ENCODE data around the gene GRIA1.

Gene GRIA1

DNA sequence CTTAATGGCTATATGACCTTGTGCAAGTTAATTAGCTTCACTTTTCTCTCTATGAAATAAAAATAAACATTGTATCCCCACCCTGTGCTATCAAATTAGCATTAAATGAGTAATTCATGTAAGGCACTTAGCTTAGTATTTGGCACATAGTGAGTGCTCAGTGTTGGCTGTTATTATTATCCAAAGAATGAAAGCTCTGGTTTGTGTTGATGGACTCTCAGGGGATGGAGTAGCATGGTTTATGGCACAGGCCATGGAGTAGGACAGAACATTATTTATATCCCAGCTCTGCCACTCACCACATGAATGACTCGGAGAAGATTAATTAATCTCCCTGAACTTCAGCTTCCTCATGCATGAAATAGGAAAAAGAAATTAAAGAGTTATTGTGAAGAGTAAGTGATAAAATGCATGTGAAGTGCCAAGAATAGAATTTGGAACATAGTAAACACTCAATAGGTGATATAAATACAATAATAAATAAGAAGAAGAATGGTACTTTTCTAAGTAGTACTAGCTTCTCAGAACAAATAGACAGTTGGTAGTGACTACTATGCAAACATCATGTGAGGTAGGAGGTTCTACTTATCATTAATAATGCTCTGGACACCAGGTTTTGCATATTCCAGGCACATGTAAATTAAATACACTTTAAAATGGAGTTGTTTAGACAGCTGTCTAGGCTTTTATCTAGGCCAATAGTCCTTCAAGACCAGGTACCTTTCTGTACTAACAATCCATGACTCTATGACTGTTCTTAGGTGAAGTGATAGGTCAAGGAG is 146.4 kb downstream of the GRIA1 start:
- Histone ChIP-seq H3K79me2 (ENCODE audit: control insufficient read depth, insufficient read depth, low read length) (no peaks in the 10 kb centered on the region), H4K5ac (ENCODE audit: low read length) (no peak overlapping the region), H2BK5ac (ENCODE audit: low read length) (no peak overlapping the region), H3K9ac (ENCODE audit: low read length) (no peak overlapping the region), H4K8ac (ENCODE audit: low read depth, low read length) (no peak overlapping the region), H3K4me2 (ENCODE audit: low read length) (no peak overlapping the region), H2AK5ac (ENCODE audit: low read length) (no peak overlapping the region), H2BK120ac (ENCODE audit: low read depth, low read length) (no peak overlapping the region), H3K27ac (ENCODE audit: low read depth, low read length) (no peak overlapping the region), H3K23ac (ENCODE audit: low read length) (no peak overlapping the region), H3K56ac (ENCODE audit: low read length) (no peak overlapping the region), H3K36me3 (ENCODE audit: control insufficient read depth, insufficient read depth, low read length) (no peaks in the 10 kb centered on the region), H2BK15ac (replicated peaks; ENCODE audit: low read depth) (no peak overlapping the region), H3K4me3 (ENCODE audit: low read length) (no peak overlapping the region), H3K27me3 (ENCODE audit: insufficient read depth, low read length, poor library complexity) (no peaks in the 10 kb centered on the region), H3K79me1 (ENCODE audit: low read length) (no peaks in the 10 kb centered on the region), H3K18ac (ENCODE audit: low read length) (no peak overlapping the region), H3K4me1 (ENCODE audit: control insufficient read depth, low read depth, low read length) (peaks cover 5% of the 10 kb centered on the region), H3K4ac (ENCODE audit: low read depth, low read length) (no peak overlapping the region)
- no peak for DNase-seq
- no CpG with 5 or more reads among the region's 1 CpG for WGBS (ENCODE audit: extremely low coverage, insufficient coverage, low lambda C conversion rate)

DNA sequence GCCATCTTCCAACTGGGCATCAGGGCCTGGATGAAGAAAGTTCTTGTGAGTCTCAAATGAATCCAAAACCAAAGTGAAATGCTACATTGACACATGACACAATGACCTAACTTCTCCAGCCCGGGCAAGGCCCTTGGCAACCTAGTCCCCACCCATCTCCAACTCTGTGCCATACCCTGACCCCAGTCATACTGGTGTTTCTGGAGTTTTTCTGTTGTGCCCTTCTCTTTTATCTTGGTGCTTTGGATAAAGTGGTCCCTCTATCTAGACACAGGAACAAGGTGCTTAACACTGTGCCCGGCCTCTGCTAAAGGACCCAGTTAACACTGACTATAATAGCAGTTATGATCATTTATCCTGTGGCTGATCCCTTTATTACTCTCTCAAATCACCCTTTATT is 149.8 kb downstream of the GRIA1 start:
- H4K8ac ChIP-seq (ENCODE audit: low read depth, low read length), result no peak overlapping the region
- no CpG with 5 or more reads among the region's 2 CpGs for WGBS (ENCODE audit: extremely low coverage, insufficient coverage, low lambda C conversion rate)
- H2AK5ac ChIP-seq (ENCODE audit: low read length), result no peak overlapping the region
- no peaks in the 10 kb centered on the region for H3K36me3 ChIP-seq (ENCODE audit: control insufficient read depth, insufficient read depth, low read length)
- no peak overlapping the region for H3K4me2 ChIP-seq (ENCODE audit: low read length)
- no peak overlapping the region for H3K18ac ChIP-seq (ENCODE audit: low read length)
- no peak overlapping the region for H2BK5ac ChIP-seq (ENCODE audit: low read length)
- no peak overlapping the region for H2BK120ac ChIP-seq (ENCODE audit: low read depth, low read length)
- H3K27ac ChIP-seq (ENCODE audit: low read depth, low read length), result no peak overlapping the region
- H3K23ac ChIP-seq (ENCODE audit: low read length), result no peak overlapping the region
- H2BK15ac ChIP-seq (replicated peaks; ENCODE audit: low read depth), result no peak overlapping the region
- no peaks in the 10 kb centered on the region for H3K79me1 ChIP-seq (ENCODE audit: low read length)
- H3K27me3 ChIP-seq (ENCODE audit: insufficient read depth, low read length, poor library complexity), result no peaks in the 10 kb centered on the region
- DNase-seq, result no peak
- H3K9ac ChIP-seq (ENCODE audit: low read length), result no peak overlapping the region
- no peak overlapping the region for H4K5ac ChIP-seq (ENCODE audit: low read length)
- peaks cover 4% of the 10 kb centered on the region for H3K4me1 ChIP-seq (ENCODE audit: control insufficient read depth, low read depth, low read length)
- H3K4ac ChIP-seq (ENCODE audit: low read depth, low read length), result no peak overlapping the region
- H3K4me3 ChIP-seq (ENCODE audit: low read length), result no peak overlapping the region
- H3K56ac ChIP-seq (ENCODE audit: low read length), result no peak overlapping the region
- no peaks in the 10 kb centered on the region for H3K79me2 ChIP-seq (ENCODE audit: control insufficient read depth, insufficient read depth, low read length)

DNA sequence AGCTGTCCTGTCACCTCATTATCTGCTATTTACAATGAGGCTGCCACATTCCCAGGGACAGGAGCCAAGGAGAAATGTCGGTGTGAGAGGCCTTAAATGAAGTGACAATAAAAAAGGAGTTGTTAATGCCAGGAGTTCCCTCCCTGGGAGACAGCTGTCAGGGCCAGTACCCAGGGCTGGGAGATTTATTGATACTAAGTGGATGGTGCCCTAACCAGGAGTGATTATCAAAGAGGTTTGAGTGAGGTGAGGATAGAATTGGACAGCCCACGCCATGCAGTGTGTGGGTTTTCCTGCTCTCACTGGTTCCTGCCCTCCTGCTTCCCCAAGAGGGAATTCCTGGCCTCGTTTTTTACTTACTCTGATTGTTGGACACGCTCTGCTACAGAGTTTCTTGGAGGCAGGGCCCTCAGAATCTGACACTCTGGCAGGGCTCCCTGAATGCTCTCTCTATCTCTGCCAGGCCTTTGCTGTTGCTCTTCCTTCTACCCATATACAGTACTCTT is 150.8 kb downstream of the GRIA1 start:
- H3K27ac ChIP-seq (ENCODE audit: low read depth, low read length), result no peak overlapping the region
- no CpG with 5 or more reads among the region's 4 CpGs for WGBS (ENCODE audit: extremely low coverage, insufficient coverage, low lambda C conversion rate)
- peak; percentile 53 for DNase-seq

DNA sequence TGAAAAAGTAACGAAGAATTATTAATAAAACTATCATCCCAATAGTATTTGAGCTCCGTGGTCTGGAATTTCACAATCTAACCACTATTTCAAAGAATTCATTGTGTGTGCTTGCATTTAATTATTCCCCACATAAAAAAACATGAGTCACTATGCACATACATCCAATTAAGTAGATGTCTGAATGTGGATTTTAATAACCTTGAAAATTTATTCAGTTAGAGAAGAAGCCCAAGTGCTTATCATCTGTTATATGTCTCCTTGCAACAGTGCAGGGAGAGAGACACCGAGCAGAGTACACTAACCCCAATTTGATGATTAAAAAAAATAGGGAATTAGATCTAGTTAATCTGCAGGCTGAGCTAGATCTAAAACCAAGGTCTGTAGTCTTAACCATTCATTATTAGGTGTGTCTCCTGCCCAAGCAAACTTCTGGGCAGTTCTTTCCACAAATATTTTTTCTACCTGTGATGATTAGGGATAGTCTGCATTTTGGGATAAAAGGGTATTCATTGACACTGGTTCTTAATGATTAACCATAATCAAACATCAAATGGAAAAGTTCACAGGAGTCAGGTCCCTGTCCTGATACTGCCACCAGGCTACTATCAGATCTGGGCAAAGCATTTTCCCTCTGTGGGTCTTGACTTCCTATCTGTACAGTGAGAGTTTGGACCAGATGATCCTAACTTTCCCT is 164.2 kb downstream of the GRIA1 start:
- no peak overlapping the region for H2BK15ac ChIP-seq (replicated peaks; ENCODE audit: low read depth)
- H3K36me3 ChIP-seq (ENCODE audit: control insufficient read depth, insufficient read depth, low read length), result no peaks in the 10 kb centered on the region
- H3K27me3 ChIP-seq (ENCODE audit: insufficient read depth, low read length, poor library complexity), result no peaks in the 10 kb centered on the region
- H3K4ac ChIP-seq (ENCODE audit: low read depth, low read length), result no peak overlapping the region
- no peaks in the 10 kb centered on the region for H3K79me2 ChIP-seq (ENCODE audit: control insufficient read depth, insufficient read depth, low read length)
- H4K8ac ChIP-seq (ENCODE audit: low read depth, low read length), result no peak overlapping the region
- no peak overlapping the region for H3K23ac ChIP-seq (ENCODE audit: low read length)
- H4K5ac ChIP-seq (ENCODE audit: low read length), result no peak overlapping the region
- H2AK5ac ChIP-seq (ENCODE audit: low read length), result no peak overlapping the region
- H2BK5ac ChIP-seq (ENCODE audit: low read length), result no peak overlapping the region
- no peak overlapping the region for H2BK120ac ChIP-seq (ENCODE audit: low read depth, low read length)
- H3K9ac ChIP-seq (ENCODE audit: low read length), result no peak overlapping the region
- H3K4me3 ChIP-seq (ENCODE audit: low read length), result no peak overlapping the region
- DNase-seq, result no peak
- no peak overlapping the region for H3K4me2 ChIP-seq (ENCODE audit: low read length)
- no peak overlapping the region for H3K18ac ChIP-seq (ENCODE audit: low read length)
- H3K27ac ChIP-seq (ENCODE audit: low read depth, low read length), result no peak overlapping the region
- H3K4me1 ChIP-seq (ENCODE audit: control insufficient read depth, low read depth, low read length), result no peaks in the 10 kb centered on the region
- H3K79me1 ChIP-seq (ENCODE audit: low read length), result no peaks in the 10 kb centered on the region
- H3K56ac ChIP-seq (ENCODE audit: low read length), result no peak overlapping the region
- WGBS (ENCODE audit: extremely low coverage, insufficient coverage, low lambda C conversion rate), result no CpG with 5 or more reads among the region's 3 CpGs

More for the DNA sequence above, 150.8 kb downstream of the GRIA1 start:
- no peak overlapping the region for H3K56ac ChIP-seq (ENCODE audit: low read length)
- no peak overlapping the region for H2BK120ac ChIP-seq (ENCODE audit: low read depth, low read length)
- no peak overlapping the region for H2BK15ac ChIP-seq (replicated peaks; ENCODE audit: low read depth)
- no peak overlapping the region for H3K4me3 ChIP-seq (ENCODE audit: low read length)
- no peak overlapping the region for H4K8ac ChIP-seq (ENCODE audit: low read depth, low read length)
- H3K27me3 ChIP-seq (ENCODE audit: insufficient read depth, low read length, poor library complexity), result no peaks in the 10 kb centered on the region
- no peak overlapping the region for H4K5ac ChIP-seq (ENCODE audit: low read length)
- no peaks in the 10 kb centered on the region for H3K79me1 ChIP-seq (ENCODE audit: low read length)
- H3K9ac ChIP-seq (ENCODE audit: low read length), result no peak overlapping the region
- H3K4me2 ChIP-seq (ENCODE audit: low read length), result no peak overlapping the region
- H3K4ac ChIP-seq (ENCODE audit: low read depth, low read length), result no peak overlapping the region
- no peaks in the 10 kb centered on the region for H3K36me3 ChIP-seq (ENCODE audit: control insufficient read depth, insufficient read depth, low read length)
- no peaks in the 10 kb centered on the region for H3K79me2 ChIP-seq (ENCODE audit: control insufficient read depth, insufficient read depth, low read length)
- H3K18ac ChIP-seq (ENCODE audit: low read length), result no peak overlapping the region
- no peak overlapping the region for H2AK5ac ChIP-seq (ENCODE audit: low read length)
- H3K23ac ChIP-seq (ENCODE audit: low read length), result no peak overlapping the region
- H3K4me1 ChIP-seq (ENCODE audit: control insufficient read depth, low read depth, low read length), result peaks cover 4% of the 10 kb centered on the region
- H2BK5ac ChIP-seq (ENCODE audit: low read length), result no peak overlapping the region

DNA sequence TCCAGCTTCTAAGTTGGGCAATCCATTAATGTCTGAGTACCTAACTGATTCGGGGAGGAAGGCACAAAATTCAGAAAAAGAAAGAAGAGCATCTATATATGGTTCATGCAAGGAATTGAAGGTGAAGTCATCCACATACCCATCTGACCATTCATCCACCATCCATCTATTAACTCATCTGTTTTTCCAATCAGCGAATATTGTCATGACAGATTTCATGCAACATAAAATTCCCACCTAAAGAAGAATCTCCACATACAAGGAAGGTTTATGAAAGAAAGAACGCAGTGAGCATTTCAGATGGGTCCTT is 164.7 kb downstream of the GRIA1 start:
- H3K36me3 ChIP-seq (ENCODE audit: control insufficient read depth, insufficient read depth, low read length), result no peaks in the 10 kb centered on the region
- no peak for DNase-seq
- no peak overlapping the region for H2BK15ac ChIP-seq (replicated peaks; ENCODE audit: low read depth)
- no peak overlapping the region for H3K4me3 ChIP-seq (ENCODE audit: low read length)
- no peak overlapping the region for H4K5ac ChIP-seq (ENCODE audit: low read length)
- H3K79me1 ChIP-seq (ENCODE audit: low read length), result no peaks in the 10 kb centered on the region
- H3K4me1 ChIP-seq (ENCODE audit: control insufficient read depth, low read depth, low read length), result no peaks in the 10 kb centered on the region
- WGBS (ENCODE audit: extremely low coverage, insufficient coverage, low lambda C conversion rate), result no CpG with 5 or more reads among the region's 3 CpGs
- H3K23ac ChIP-seq (ENCODE audit: low read length), result no peak overlapping the region
- no peak overlapping the region for H2AK5ac ChIP-seq (ENCODE audit: low read length)
- no peak overlapping the region for H3K9ac ChIP-seq (ENCODE audit: low read length)
- H3K27ac ChIP-seq (ENCODE audit: low read depth, low read length), result no peak overlapping the region
- H3K4ac ChIP-seq (ENCODE audit: low read depth, low read length), result no peak overlapping the region
- no peak overlapping the region for H3K4me2 ChIP-seq (ENCODE audit: low read length)
- H4K8ac ChIP-seq (ENCODE audit: low read depth, low read length), result no peak overlapping the region
- H2BK120ac ChIP-seq (ENCODE audit: low read depth, low read length), result no peak overlapping the region
- H3K18ac ChIP-seq (ENCODE audit: low read length), result no peak overlapping the region
- H3K79me2 ChIP-seq (ENCODE audit: control insufficient read depth, insufficient read depth, low read length), result no peaks in the 10 kb centered on the region
- no peak overlapping the region for H2BK5ac ChIP-seq (ENCODE audit: low read length)
- no peak overlapping the region for H3K56ac ChIP-seq (ENCODE audit: low read length)
- no peaks in the 10 kb centered on the region for H3K27me3 ChIP-seq (ENCODE audit: insufficient read depth, low read length, poor library complexity)

Data from mesendoderm (in vitro differentiated cells).